Ascending aorta (tissue), 2 donors: ENCODE data around the gene NR2F1-AS1. TPM values are rescaled to one million over a fixed set of nuclear protein-coding genes. Genes with fewer than 3 reads are reported as not detected.

Source experiments
- DNase-seq, 2 donors: peaks; one replicate each; pipeline ENCODE4 v3.0.0-alpha.2; 2019; ENCODE audit warnings: low spot score in 2 of 2
- H3K27ac ChIP-seq, 2 donors: fragments of 200-600 bp; sonication (generic); one replicate each; pipeline ENCODE4 v1.5.1; 2016 to 2017; ENCODE audit warnings: mild to moderate bottlenecking in 1 of 2
- H3K27me3 ChIP-seq: fragments of 200-600 bp; sonication (generic); one replicate; pipeline ENCODE4 v1.5.1; 2017
- H3K36me3 ChIP-seq, 2 donors: fragments of 200-600 bp; sonication (generic); one replicate each; pipeline ENCODE4 v1.5.1; 2016
- H3K4me1 ChIP-seq, 2 donors: fragments of 200-600 bp; sonication (generic); one replicate each; pipeline ENCODE4 v1.5.1; 2016 to 2017; ENCODE audit warnings: mild to moderate bottlenecking in 1 of 2
- H3K4me3 ChIP-seq, 2 donors: fragments of 200-600 bp; sonication (generic); one replicate each; pipeline ENCODE4 v1.5.1; 2016 to 2017; ENCODE audit warnings: mild to moderate bottlenecking in 1 of 2
- H3K9me3 ChIP-seq, 2 donors: fragments of 200-600 bp; sonication (generic); one replicate each; pipeline ENCODE4 v1.5.1; 2016
- CTCF ChIP-seq, 3 experiments: fragments of 200-600 bp in 2 of 3; fragments of 450-650 bp in 1 of 3; sonication (generic) in 2 of 3; IDR thresholded peaks; one replicate each; pipeline ENCODE4 v1.5.1; 2016 to 2019; ENCODE audit warnings: antibody characterized with exemption in 3 of 3, mild to moderate bottlenecking in 1 of 3, moderate library complexity in 1 of 3
- intact Hi-C: fragments of 100-400 bp; cut with DNase I; formaldehyde crosslinking; loops from one replicate; pipeline ENCODE4 v1.15.1; 2023
- total RNA-seq: library from RNA; depleted of rRNA; stranded (reverse); fragments of >200 nt; gene quantifications from one replicate; pipeline ENCODE4 v1.1.0, GENCODE V29; 2016

NR2F1-AS1 gene
- total RNA-seq, 1 donor from 2014 or later: 0.85 TPM

GRCh38 chr5:93371893-93372292 lies 209.1 kb downstream of the NR2F1-AS1 start:
- Histone ChIP-seq H3K4me3 (no peak overlapping the region), H3K27me3 (no peaks in the 10 kb centered on the region), H3K4me1 (no peaks in the 10 kb centered on the region), H3K27ac (no peak overlapping the region), H3K9me3 (no peaks in the 10 kb centered on the region), H3K36me3 (no peaks in the 10 kb centered on the region)
- TF ChIP-seq CTCF (IDR thresholded peaks at IDR 0.05): no peak
- no peak for DNase-seq
- intact Hi-C loops: no loop called here

GRCh38 chr5:93364378-93364777 lies 216.6 kb downstream of the NR2F1-AS1 start:
- DNase-seq: no peak
- Histone ChIP-seq H3K27ac (no peak overlapping the region), H3K4me3 (no peak overlapping the region), H3K27me3 (no peaks in the 10 kb centered on the region), H3K9me3 (no peaks in the 10 kb centered on the region), H3K36me3 (no peaks in the 10 kb centered on the region), H3K4me1 (no peaks in the 10 kb centered on the region)
- TF ChIP-seq CTCF (IDR thresholded peaks at IDR 0.05): no peak
- intact Hi-C loops: no loop called here

- Histone ChIP-seq H3K27me3 (no peaks in the 10 kb centered on the region), H3K9me3 (no peaks in the 10 kb centered on the region), H3K4me1 (no peaks in the 10 kb centered on the region), H3K4me3 (no peak overlapping the region), H3K27ac (no peak overlapping the region), H3K36me3 (no peaks in the 10 kb centered on the region)
- no peak for DNase-seq
- TF ChIP-seq CTCF (IDR thresholded peaks at IDR 0.05): no peak
- intact Hi-C loops: no loop called here
These were observed 220.5 kb downstream of the NR2F1-AS1 start for GRCh38 chr5:93360436-93361088.

GRCh38 chr5:93359960-93360305 lies 221.1 kb downstream of the NR2F1-AS1 start:
- no peak overlapping the region for H3K27ac ChIP-seq
- no peaks in the 10 kb centered on the region for H3K9me3 ChIP-seq
- H3K27me3 ChIP-seq: no peaks in the 10 kb centered on the region
- no peak for TF ChIP-seq CTCF (IDR thresholded peaks at IDR 0.05)
- H3K36me3 ChIP-seq: no peaks in the 10 kb centered on the region
- intact Hi-C loops: no loop called here
- H3K4me1 ChIP-seq: no peaks in the 10 kb centered on the region
- no peak overlapping the region for H3K4me3 ChIP-seq
- no peak for DNase-seq

Other genes with a start within 250 kb of the NR2F1-AS1 start
- 8.0 TPM for gene NR2F1, start 2.0 kb upstream of the NR2F1-AS1 start, total RNA-seq
- gene POU5F2, start 160.4 kb upstream of the NR2F1-AS1 start, total RNA-seq: 1.5 TPM